Neuron (in vitro differentiated cells): ENCODE data around the gene TDP1.

Experiments
- H2AFZ ChIP-seq: one replicate; pipeline ENCODE4 v1.6.1; 2013; ENCODE audit warnings: low read depth, mild to moderate bottlenecking, inconsistent platforms, low read length, moderate library complexity
- H3K27me3 ChIP-seq: one replicate; pipeline ENCODE4 v1.6.1; 2013; ENCODE audit warnings: low read length; ENCODE audit not compliant: insufficient read depth
- H3K36me3 ChIP-seq: one replicate; pipeline ENCODE4 v1.6.1; 2013; ENCODE audit warnings: low read length; ENCODE audit not compliant: insufficient read depth
- H3K4me1 ChIP-seq: one replicate; pipeline ENCODE4 v1.6.1; 2013; ENCODE audit warnings: low read length; ENCODE audit not compliant: insufficient read depth
- H3K4me3 ChIP-seq: 2 replicates; pipeline ENCODE4 v1.5.1; 2013; ENCODE audit warnings: mild to moderate bottlenecking, low read length, moderate library complexity
- H3K9me3 ChIP-seq: one replicate; pipeline ENCODE4 v1.6.1; 2013; ENCODE audit warnings: low read length

TDP1 gene

GRCh38 chr14:89955745-89956660 is at the start of gene TDP1:
Gene TDP1, plus strand, starts transcription at chr14:89955927. Its CDS starts 7,188 bp downstream, at chr14:89963115.
- Histone ChIP-seq H3K36me3 (peaks cover 18% of the 10 kb centered on the region), H3K9me3 (peaks cover 2% of the 10 kb centered on the region), H3K4me3 (peak within 1 kb of the TSS; percentile 80)

GRCh38 chr14:89906000-89906399 is 49.7 kb upstream of the TDP1 start:
- Histone ChIP-seq H3K4me3 (no peak overlapping the region), H2AFZ (no peak overlapping the region), H3K27me3 (no peaks in the 10 kb centered on the region), H3K4me1 (peaks cover 8% of the 10 kb centered on the region), H3K36me3 (no peaks in the 10 kb centered on the region), H3K9me3 (no peaks in the 10 kb centered on the region)

More at GRCh38 chr14:89955745-89956660, at the start of gene TDP1:
- peaks cover 28% of the 10 kb centered on the region for H3K4me1 ChIP-seq
- no peaks in the 10 kb centered on the region for H3K27me3 ChIP-seq
- H2AFZ ChIP-seq = peak within 1 kb of the TSS; percentile 93

- no peak overlapping the region for H2AFZ ChIP-seq
- H3K4me1 ChIP-seq = peaks cover 25% of the 10 kb centered on the region
- H3K27me3 ChIP-seq = no peaks in the 10 kb centered on the region
- H3K9me3 ChIP-seq = no peaks in the 10 kb centered on the region
- H3K4me3 ChIP-seq = no peak overlapping the region
- H3K36me3 ChIP-seq = no peaks in the 10 kb centered on the region
These were observed 48.1 kb upstream of the TDP1 start for GRCh38 chr14:89907655-89908054.

GRCh38 chr14:89908712-89909450 is 46.8 kb upstream of the TDP1 start:
- H2AFZ ChIP-seq = no peak overlapping the region
- no peaks in the 10 kb centered on the region for H3K36me3 ChIP-seq
- H3K4me3 ChIP-seq = no peak overlapping the region
- H3K27me3 ChIP-seq = no peaks in the 10 kb centered on the region
- peaks cover 34% of the 10 kb centered on the region for H3K4me1 ChIP-seq
- no peaks in the 10 kb centered on the region for H3K9me3 ChIP-seq

- Histone ChIP-seq H3K4me3 (no peak overlapping the region), H3K9me3 (no peaks in the 10 kb centered on the region), H2AFZ (no peak overlapping the region), H3K27me3 (no peaks in the 10 kb centered on the region), H3K4me1 (peaks cover 38% of the 10 kb centered on the region), H3K36me3 (no peaks in the 10 kb centered on the region)
These were observed 46.1 kb upstream of the TDP1 start for GRCh38 chr14:89909586-89909985.

- Histone ChIP-seq H3K36me3 (no peaks in the 10 kb centered on the region), H3K27me3 (no peaks in the 10 kb centered on the region), H2AFZ (peak overlapping the region; percentile 44), H3K4me1 (peaks cover 41% of the 10 kb centered on the region), H3K9me3 (no peaks in the 10 kb centered on the region), H3K4me3 (peak overlapping the region; percentile 29)
These were observed 45.1 kb upstream of the TDP1 start for GRCh38 chr14:89910691-89911009.

- no peaks in the 10 kb centered on the region for H3K9me3 ChIP-seq
- H3K36me3 ChIP-seq = no peaks in the 10 kb centered on the region
- peak overlapping the region; percentile 29 for H3K4me3 ChIP-seq
- H3K4me1 ChIP-seq = peaks cover 41% of the 10 kb centered on the region
- H2AFZ ChIP-seq = peak overlapping the region; percentile 44
- no peaks in the 10 kb centered on the region for H3K27me3 ChIP-seq
These were observed 44.5 kb upstream of the TDP1 start for GRCh38 chr14:89911010-89911919.

GRCh38 chr14:89912221-89912620 is 43.5 kb upstream of the TDP1 start:
- H2AFZ ChIP-seq = peak overlapping the region; percentile 31
- H3K36me3 ChIP-seq = no peaks in the 10 kb centered on the region
- no peaks in the 10 kb centered on the region for H3K9me3 ChIP-seq
- peaks cover 41% of the 10 kb centered on the region for H3K4me1 ChIP-seq
- H3K4me3 ChIP-seq = no peak overlapping the region
- H3K27me3 ChIP-seq = no peaks in the 10 kb centered on the region

- Histone ChIP-seq H2AFZ (no peak overlapping the region), H3K4me3 (no peak overlapping the region), H3K36me3 (no peaks in the 10 kb centered on the region), H3K4me1 (peaks cover 41% of the 10 kb centered on the region), H3K27me3 (no peaks in the 10 kb centered on the region), H3K9me3 (no peaks in the 10 kb centered on the region)
These were observed 43.0 kb upstream of the TDP1 start for GRCh38 chr14:89912667-89913211.

- H2AFZ ChIP-seq = no peak overlapping the region
- H3K36me3 ChIP-seq = no peaks in the 10 kb centered on the region
- no peak overlapping the region for H3K4me3 ChIP-seq
- H3K9me3 ChIP-seq = no peaks in the 10 kb centered on the region
- peaks cover 42% of the 10 kb centered on the region for H3K4me1 ChIP-seq
- H3K27me3 ChIP-seq = no peaks in the 10 kb centered on the region
These were observed 40.4 kb upstream of the TDP1 start for GRCh38 chr14:89915114-89915878.

GRCh38 chr14:89918721-89919120 is 37.0 kb upstream of the TDP1 start:
- Histone ChIP-seq H3K36me3 (no peaks in the 10 kb centered on the region), H2AFZ (no peak overlapping the region), H3K4me3 (no peak overlapping the region), H3K27me3 (no peaks in the 10 kb centered on the region), H3K4me1 (peaks cover 28% of the 10 kb centered on the region), H3K9me3 (no peaks in the 10 kb centered on the region)

GRCh38 chr14:89920056-89920455 is 35.7 kb upstream of the TDP1 start:
- H3K4me3 ChIP-seq = no peak overlapping the region

More at GRCh38 chr14:89920056-89920455, 35.7 kb upstream of the TDP1 start:
- Histone ChIP-seq H3K4me1 (peaks cover 21% of the 10 kb centered on the region), H2AFZ (no peak overlapping the region), H3K27me3 (no peaks in the 10 kb centered on the region), H3K9me3 (no peaks in the 10 kb centered on the region), H3K36me3 (no peaks in the 10 kb centered on the region)
